DOHH2 (cell line): ENCODE results near the gene DNAJA3.

Experiments
- EZH2phosphoT487 ChIP-seq: fragments of 200-600 bp; sonication (generic); IDR thresholded peaks from 2 replicates; pipeline ENCODE4 v1.6.1; 2017; ENCODE audit warnings: borderline replicate concordance, mild to moderate bottlenecking, antibody characterized with exemption, low read length, moderate library complexity, mixed read lengths
- TF ChIP-seq, protein P1 (sequence below): fragments of 200-600 bp; sonication (generic); IDR thresholded peaks from one replicate; pipeline ENCODE4 v1.5.1; 2014; ENCODE audit warnings: antibody characterized with exemption, mild to moderate bottlenecking, low read depth, low read length; ENCODE audit not compliant: poor library complexity, severe bottlenecking

DNA sequence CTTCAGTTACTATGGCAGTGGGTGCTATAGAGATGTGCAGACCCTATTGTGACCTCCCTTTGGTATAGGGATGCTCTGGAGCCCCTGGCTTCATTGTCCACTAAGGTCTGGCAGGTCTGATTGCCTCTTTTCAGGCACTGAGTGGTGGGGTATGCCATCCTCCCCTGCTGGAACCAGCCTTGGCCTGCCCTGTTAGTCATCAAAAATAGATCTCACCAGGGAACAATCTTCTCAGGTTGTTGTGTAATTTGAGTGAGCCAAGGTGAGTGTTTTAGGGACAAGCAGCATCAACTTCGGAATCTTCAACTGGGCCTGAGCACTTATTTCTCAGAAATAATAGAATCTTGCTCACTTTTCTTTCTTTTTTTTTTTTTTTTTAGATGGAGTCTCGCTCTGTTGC is 70.1 kb downstream of the DNAJA3 start:
- TF ChIP-seq, protein P1, sequence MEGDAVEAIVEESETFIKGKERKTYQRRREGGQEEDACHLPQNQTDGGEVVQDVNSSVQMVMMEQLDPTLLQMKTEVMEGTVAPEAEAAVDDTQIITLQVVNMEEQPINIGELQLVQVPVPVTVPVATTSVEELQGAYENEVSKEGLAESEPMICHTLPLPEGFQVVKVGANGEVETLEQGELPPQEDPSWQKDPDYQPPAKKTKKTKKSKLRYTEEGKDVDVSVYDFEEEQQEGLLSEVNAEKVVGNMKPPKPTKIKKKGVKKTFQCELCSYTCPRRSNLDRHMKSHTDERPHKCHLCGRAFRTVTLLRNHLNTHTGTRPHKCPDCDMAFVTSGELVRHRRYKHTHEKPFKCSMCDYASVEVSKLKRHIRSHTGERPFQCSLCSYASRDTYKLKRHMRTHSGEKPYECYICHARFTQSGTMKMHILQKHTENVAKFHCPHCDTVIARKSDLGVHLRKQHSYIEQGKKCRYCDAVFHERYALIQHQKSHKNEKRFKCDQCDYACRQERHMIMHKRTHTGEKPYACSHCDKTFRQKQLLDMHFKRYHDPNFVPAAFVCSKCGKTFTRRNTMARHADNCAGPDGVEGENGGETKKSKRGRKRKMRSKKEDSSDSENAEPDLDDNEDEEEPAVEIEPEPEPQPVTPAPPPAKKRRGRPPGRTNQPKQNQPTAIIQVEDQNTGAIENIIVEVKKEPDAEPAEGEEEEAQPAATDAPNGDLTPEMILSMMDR, result no peak
- TF ChIP-seq EZH2phosphoT487, result no peak
